ENCODE results near the gene NECTIN1.

The NECTIN1 gene

DNA sequence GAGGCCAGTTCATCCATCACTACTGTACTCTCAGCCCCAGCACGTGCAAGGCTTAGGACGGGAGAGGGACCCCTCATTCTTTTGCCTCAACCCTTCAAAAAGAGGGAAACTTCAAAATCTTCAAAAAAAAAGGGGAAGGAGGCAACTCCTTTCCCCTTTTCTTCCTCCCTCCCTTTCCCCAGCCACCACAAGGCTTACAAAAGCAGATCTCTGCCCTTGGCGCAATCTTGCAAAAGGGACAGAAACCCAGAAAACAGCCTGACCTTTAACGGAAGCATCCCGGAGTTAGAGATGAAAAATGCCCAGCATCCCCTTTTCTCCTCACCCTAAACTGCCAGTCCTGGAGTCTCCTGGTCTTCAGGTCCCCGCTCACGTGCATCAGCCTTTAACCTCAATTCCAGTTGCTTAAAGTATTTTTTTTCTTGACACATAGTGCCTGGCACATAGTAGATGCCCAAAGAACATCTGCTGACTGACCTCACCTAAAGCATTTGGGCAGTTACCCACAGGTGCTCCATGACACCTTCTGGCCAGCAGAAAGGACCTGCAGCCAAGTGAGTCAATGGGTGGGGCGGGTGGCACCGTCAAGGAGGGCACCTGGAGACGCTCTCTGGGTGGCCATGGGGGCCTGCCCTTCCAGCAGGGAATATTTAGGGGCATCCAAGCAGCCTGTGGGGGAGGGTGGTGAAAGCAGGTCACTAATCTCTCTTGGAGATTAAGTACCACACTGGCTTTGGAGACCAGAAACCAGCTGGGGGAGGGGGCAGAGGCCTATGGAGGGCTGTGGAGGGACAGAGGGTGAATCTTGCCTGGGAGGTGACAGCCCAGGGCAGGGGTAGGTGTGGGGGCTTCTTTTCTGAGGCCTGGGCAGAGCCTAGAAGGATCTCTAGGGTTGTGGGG is 16.3 kb downstream of the NECTIN1 start:
- DNase-seq, result no peak

DNA sequence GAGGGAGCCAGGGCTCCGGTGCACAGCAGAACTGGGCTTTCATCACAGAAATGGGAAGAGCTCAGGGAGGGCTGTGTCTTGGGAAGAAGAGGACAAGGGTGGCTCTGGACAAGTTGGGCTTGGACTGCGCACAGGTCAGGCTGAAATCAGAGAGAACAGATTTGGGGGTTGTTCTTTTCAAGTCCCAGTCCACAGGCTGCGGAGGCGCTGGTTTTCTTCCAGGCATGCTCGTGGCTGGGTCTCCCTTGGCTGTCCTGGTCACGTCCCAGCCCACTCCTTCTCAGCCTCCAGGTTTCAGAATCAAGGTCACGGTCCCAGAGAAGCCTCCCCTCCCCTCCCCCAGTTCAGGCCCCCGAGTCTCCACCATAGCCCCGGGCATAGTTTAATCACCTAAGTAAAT is 17.0 kb downstream of the NECTIN1 start:
- DNase-seq, result no peak

DNA sequence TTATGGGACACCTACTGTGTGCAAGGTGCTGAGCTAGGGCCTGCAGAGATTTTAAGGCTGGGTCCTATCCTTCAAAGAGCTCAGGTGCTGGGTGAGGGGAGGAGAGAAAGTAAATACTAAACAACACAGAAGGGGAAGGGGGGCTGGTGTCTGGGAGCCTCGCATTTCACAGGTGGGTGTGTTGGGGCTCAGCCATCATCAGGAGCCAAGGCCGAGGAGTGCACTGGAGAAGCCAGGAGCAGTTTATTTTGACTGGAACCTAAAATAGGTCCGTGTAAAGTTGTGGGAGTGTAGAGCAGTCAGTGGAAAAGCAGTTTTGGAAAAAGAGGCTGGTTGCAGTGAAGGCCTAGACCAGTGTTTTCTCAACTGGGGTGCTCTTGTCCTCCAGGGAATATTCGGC is 17.5 kb downstream of the NECTIN1 start:
- DNase-seq, result no peak

DNA sequence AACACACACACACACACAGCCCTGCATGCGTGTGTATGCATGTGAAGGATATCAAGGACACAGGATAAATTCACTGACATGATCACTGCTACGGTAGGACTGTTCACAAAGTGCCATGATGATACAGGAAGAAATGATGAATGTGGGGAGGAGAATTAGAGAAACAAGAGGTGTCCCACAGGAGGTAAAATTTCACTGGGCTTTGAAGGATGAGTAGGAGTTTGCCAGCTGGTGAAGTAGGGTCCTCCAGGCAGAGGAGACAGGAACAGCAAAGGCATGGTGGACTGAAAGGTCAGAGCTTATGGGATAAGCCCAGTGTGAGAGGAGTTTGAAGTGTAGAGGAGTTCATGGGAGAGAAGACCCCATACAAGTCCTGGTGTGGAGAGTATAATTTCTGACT is 18.6 kb downstream of the NECTIN1 start:
- no peak for DNase-seq

DNA sequence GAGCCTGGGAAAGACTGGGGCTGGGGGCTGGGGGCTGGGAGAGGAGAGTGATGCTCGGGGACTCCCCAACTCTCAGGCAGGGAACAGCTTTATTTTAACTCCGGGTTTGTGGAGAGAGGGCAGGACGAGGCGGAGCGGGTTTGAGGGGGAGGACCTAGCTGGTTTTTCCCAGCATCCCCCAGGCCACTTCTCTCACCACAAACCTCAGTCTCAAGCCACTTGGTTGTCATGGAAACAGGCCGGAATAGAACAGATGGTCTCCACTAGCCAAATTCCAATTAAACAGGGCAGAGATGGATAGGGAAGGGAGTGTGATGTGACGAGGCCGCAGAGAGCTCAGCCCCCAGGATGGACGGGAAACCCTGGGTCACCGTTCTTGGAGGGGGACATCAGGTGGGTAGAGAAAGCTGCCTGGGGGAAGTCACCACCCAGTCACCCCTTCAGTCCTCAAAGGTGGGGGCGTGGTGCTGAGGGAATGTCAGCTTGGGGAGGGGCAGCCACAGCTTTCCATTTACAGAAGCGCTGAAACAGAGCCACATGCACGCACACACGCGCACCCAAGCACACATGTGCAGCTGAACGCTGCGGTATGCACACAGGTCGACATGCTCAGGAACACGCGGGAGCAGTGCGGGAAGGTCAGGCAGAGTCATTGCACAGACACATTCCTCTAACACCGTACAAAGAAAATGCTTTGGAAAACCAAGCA is 19.2 kb downstream of the NECTIN1 start:
- DNase-seq, result no peak

DNA sequence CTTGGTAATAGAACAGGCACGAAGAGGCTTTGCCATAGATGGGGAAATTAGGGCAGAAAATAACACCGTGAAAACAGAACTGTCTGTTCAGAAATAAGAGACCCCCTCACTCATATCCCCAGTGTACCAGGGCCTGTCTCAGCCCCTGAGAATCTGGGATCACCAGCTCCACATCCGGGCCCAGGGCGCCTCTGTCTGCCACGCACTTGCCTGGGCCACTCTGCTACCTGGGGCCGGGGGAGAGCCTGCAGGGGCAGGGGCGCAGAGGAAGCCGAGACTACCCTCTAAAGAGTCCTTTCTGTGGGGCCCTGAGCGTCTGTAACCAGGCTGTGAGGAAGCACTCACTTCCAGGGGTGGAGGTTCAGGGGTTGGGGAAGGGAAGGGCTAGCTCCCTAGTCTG is 19.8 kb downstream of the NECTIN1 start:
- DNase-seq, result no peak

DNA sequence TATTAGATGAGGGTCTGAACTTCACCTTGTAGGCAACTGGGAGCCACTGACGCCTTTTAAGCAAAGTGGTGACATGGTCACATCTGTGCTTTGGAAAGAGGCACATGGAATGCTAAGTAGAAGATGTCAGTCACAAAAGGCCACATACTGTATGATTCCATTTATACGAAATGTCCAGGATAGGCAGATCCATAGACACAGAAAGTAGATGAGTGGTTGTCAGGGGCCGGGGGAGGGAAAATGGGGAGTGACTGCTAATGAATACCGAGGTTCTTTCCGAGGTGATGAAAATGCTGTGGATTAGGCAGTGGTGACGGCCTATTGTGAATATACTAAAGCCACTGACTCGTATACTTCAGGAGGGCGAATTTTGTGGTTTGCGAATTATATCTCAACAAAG is 20.6 kb downstream of the NECTIN1 start:
- no peak for DNase-seq

DNA sequence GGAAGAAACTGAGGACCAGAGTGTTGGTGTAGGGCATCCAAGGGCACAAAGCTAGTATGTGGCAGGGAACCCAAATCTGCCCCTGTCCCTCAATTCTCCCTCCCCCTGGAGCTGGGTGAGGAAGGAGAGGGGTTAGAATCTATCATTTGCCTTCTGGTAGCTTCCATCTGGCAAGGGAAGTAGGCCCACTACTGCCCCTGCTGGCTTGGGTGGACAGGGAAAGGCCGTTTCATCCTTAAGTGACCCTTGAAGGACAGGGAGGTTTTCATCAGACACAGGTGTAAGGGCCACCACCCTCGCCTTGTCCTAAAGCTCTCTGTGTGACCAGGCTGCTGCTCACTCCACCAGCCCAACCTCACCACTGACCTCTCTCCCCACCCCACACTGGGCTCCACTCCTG is 22.1 kb downstream of the NECTIN1 start:
- no peak for DNase-seq

DNA sequence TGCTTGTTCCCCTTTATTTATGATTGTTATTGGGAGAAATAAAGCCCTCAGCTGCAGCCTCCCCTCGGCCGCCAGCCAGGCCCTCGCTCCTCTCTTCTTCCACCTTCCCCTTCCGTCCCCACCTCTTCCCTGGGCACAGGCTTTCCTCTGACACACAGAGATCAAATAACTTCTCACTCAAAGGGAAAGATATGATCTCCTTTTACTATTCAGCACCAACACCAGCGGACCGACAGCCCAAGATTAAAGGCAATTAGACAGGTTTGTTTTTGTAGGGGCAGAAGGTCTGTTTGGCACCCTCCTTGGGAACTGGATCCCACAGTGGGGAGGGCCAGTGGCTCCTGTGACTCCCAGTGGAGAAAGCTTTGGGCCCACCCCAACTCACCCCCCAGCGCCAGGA is 23.0 kb downstream of the NECTIN1 start:
- DNase-seq, result no peak

DNA sequence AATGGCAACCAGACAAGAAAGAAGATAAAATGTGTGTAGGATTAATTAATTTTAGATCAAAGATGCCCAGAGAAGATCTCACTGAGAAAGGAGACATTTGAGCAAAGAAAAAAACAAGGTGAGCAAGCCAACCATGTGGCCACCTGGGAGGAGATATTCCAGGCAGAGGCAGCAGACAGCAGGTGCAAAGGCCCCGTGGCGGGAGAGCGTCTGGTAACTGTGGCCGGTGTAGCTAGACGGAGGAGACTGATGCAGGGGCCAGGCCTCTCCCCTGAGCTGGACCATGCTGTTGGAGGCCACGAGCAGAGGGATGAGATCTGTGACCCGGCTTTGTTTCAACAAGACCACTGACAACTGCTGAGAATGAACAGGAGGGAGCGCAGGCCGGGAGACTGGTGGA is 23.6 kb downstream of the NECTIN1 start:
- no peak for DNase-seq

DNA sequence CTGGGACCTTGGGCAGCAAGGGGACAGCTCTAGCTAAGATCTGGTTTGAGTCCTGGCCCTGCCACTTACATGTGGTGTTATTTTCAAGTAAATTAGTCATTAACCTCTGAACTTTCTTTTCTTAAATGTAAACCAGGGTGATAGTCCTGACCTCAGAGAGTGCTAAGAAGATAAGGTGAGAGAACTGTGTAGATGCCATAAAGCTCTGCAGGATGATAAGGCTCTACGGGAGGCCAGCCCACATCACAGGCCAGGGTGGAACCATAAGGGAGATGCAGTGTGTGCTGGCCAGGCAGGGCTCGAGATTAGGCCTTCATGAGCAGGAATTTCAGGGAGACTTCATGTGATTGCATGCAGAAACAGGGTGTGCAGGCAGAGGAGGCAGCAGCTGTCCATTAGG is 24.2 kb downstream of the NECTIN1 start:
- no peak for DNase-seq

DNA sequence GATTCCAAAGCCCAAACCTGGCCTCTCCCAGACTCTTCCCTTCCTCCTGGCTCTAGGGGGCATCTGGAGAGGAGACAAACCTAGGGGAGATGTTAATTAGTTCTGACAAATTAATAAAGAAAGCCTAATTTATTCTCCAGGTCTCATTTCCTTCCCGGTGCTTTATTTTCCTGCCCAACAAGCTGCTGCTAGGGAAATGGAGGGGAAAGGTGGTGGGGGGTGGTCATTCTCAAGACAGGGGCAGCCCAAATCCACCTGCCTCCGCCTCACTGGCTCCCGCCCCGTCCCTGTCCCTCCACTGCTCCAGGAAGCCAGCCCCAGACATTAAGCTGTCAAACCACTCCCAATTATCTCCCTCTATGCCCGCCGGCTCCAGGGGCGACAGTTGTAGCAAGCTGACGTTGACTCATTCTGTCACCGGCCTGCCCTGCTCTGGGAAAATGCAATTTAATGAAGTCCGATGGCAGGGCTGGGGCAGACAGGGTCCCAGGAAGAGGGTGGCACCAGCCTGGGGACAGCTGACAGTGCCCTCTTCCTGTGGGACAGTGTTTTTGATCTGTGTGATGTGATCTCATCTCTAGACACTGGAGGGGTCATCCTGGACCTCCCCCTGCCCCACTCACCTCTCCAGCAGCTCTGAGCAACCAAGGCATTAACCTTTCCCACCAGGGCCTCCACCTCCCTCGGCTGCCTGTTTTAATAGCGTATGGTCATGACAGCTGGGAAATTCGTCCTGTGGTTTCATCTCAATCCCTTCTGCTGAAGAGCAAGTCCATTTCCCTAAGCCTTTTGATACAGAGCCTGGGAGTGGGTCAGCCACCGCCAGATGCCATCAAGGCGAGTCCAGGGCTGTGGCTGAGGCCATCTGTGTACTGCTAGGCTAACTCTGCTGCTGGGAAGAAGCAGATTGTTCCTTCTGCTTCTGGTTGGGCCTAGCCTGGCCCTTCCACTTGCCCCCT is 27.1 kb downstream of the NECTIN1 start:
- DNase-seq, result no peak

DNA sequence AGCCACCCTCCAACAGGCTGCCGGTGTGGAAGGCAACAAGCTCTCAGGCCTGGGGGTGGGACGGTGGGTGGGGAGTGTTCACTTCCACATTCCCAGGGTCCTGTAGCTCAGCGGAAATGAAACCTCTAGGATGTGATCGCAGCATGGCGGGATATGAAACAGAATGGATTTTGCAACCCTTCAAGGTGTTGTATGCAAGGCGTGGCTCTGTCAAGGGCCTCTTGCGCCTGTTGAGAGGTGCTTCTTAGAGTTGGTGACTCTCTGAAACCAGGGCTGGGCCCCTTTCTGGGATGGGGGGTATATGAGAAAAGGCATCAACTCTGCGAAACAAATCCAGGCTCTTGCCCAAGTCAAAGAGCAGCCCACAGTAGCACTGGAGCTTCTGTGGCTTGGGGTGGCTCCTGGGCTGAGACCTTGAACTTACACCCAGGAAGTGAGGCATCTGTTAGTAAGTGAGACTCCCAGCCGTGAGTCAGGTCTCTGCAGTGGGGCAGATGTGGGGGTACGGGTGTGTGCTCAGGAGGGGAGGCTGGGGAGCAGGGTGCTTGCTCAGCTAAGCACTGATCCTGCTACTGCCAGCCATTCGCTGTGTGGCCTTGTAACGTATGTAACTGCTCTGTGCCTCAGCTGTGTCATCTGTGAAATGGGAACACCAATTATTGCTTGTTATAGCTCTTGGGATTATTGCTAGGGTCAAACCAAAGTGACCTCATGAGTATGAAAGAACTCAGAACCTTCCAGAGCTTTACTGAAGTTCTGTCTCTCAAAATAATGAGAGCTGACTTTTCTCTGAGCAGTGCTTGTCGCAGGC is 28.3 kb downstream of the NECTIN1 start:
- no peak for DNase-seq

DNA sequence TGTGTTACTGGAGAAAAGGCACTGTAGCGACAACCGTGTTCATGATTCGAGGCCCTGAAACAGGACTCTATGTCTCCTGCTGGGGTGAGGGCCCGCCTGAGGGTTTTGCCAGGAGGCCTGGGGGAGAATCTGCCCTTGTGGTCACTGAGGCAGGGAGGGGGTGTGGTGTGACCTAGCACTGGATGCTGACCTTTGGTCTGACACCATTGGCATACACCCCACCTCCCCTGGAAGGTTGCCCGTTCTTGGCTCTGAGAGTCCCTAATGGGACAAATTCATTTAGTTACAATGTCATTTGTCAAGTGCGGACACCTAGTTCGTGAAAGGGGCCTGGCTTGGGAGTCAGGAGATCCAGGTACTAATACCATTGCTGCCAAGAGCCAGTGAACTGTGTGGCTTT is 29.0 kb downstream of the NECTIN1 start:
- no peak for DNase-seq

DNA sequence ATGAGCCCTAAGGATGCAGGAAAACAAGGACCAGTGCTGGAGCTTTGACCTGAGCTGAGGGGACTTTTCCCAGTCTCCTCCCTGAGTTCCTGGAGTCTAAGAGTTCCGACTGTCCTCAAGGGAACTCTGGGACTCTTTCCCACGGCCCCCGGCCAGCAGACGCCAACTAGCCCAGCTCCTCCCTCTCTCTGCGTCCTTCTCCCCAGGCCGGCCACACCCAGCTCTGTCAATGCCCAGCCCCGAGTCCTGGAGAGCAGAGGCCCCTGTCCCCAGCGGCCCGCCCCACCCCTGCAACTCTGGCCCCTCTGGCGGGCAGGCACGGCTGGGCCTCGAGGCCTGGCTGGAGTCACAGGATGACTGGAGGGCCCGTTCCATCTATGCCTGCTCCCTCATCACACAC is 29.8 kb downstream of the NECTIN1 start:
- no peak for DNase-seq

DNA sequence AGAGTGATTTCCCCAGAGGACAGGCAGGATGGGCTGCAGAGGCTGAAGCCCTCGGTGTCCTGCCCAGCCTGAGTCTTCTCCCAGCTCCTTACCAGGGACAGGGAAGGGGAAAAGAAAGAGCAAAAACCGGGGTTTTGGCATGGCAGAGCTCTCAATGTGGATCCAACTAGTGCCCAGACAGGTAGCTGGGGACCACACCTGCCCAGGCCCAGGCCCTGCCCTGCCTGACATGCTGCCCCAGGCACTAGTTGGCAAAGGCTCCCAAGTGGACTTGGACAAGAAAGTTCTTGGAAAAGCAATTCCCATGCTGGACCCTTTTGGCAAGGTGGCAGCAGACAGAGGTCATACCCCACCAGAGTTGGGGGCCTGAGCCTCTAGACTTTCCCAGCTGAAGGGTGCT is 31.1 kb downstream of the NECTIN1 start:
- DNase-seq, result no peak

DNA sequence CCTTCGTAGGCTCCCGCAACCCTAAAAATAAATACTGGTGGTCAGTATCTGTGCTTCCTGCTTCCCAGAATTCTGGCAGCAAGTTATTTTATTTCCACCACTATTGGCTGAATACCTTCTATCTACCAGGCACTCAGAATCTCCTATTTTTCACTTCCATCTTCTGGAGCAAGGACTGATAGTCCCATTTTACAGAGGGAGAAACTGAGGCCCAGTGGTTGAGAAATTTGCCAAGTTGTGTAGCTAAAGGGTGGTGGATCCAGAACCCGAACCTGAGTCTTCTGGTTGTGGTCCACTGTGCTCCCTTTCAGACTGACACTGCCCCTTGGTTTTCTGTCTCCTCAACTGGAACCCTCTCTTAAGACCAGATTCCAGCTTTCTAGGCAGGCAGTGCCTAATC is 31.6 kb downstream of the NECTIN1 start:
- no peak for DNase-seq

DNA sequence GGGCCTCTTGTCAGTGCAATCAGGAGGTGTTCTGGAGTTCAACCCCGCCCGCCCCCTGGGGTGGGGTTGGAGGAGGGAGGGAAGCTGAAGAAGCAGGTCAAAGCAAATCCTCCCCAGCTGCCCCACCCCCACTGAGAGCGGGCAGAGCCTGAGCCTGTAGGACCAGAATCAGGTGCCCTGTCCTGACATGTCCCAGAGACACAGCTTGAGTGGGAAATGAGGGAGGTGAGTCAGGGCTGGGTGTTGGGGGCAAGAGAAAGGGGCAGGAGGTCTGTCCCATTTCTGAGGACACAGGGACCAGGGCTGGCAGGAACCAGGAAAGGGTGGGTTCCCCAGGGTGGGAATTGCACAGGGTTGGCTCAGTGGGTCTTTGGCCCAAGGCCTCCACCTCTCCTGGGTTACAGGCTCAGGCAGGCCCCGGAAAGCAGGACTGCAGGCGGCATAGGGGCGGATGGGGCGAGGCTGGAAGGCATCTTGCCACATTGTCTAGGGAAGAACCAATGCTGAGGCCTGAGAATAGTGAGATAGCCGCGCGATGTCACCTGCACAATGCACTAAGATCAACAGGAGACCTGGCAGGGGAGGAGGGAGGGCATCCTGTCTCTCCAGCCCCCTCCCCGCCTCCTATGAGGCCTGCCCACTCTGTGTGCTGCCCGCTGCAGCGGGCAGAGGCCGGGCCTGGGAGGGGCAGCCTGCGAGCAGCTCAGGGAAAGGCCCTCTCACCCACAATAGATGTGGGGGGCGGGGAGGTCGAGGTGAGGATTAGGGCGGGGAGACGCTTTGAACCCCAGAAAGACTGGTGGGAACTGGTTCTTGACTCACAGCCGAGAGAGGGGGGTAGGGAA is 32.4 kb downstream of the NECTIN1 start:
- DNase-seq, result no peak

DNA sequence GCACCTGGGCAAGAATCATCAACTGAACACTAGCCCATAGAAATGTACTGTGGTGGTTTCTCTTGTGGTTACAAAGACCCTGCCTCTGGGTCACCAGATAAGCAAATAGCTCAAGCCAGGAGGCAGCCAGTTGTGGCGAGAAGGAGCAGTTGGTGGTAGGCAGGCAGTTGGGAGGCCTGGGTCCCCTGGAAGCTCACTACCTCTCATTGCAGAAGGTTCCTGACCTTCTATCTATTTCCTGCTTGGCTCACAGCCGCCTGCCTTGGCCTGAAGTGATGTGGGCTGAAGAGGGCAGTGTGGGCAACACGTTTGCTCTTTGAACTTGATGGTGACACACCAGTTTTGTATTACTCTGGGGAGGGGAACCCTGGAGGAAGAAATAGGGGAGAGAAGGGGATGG is 34.7 kb downstream of the NECTIN1 start:
- DNase-seq, result no peak

DNA sequence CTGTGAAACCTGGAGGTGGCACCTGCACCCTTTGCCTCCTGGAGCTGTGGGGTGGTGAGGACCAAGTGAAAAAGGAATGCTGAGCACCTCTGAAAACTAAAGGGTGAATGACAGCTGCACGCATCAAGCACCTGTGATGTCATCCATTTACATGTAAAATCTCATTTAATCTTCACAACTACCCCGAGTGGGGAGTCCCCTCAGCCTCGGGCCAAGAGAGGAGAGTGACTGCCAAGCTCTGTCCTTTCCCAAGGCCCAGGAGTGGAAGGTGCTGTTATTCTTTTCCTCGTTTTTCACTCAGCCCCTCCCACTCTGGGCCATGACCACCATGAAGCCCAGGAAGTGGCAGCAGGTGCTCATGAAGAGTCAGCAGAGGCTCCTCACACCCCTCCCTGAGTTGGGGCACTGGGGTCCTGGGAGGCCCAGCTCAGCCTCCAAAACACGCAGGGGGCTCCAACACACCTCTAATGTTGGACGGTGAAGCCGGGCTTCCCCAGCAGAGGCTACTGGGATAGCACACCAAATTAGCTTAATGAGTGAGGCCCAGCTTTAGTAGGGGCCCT is 35.7 kb downstream of the NECTIN1 start:
- DNase-seq, result no peak

DNA sequence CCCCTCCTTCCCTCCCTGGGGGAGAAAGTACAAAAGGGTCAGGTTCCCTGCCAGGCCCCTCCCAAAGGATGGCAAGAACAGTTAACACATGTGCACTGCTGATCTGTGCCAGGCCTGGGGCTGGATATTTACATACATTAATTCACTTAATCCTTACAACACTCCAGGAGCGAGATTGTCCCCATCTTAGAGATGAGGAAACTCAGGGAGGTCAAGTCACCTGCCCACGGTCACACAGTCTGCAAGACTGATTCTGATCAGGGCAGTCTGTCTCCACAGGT is 36.5 kb downstream of the NECTIN1 start:
- DNase-seq, result no peak
